Measurements from ENCODE around the gene KIF1A. TPM values are rescaled to one million over a fixed set of nuclear protein-coding genes. Genes with fewer than 3 reads are reported as not detected.
A peak's percentile ranks its signal among the peaks of the same experiment; 100 is the strongest.

The KIF1A gene
- total and polyA plus RNA-seq, 2 of the 13 experiments (the other 11 are each of a cell fraction or from before 2014, with no cell fraction given), result 0.01 TPM; not detected in 1

DNA sequence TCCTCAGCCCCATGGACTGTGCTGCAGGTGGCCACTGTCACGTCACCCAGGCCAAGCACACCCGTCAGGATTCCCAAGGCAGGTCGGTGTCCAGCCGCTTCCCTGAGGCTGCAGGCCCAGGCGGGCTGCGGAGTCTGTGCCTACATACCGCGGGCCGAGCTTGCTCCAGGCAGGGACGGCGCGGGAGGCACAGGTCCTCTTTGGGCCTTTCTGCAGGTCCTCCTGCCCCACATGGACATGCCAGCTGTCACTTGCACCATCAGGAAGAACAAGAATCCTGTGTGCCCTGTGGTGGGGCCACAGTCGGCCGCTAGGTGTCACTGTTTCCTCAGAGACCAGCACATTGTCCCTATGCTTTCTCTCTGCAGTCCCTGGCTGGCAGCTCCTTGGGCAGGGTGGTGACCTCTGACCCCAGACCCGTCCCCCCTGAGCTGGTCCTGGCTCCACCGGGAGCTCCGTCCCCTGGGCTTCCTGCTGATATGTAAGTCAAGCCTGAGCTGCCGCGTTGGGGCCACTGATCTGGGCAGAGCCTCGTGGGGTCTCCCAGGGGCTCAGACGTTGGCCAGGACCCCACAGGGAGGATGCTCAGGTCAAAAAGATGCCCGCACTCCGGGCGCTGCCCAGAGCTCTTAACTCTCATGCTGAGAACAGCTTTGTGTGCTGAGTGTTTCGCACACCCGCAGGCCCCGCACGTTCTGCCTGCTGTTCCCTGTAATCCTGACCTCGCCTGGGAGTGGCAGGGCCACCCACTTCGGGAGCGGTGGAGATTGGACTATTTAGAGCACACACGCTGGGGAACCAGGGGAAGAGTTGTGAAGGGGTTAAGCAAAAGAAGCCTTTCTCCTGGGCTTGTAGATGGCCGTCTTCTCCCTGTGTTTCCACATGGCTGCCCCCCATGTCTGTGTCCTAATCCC is 31.3 kb upstream of the KIF1A start (continued):
- no peak for TF ChIP-seq AHDC1 (CRISPR knock-in tag; IDR thresholded peaks at IDR 0.05; ENCODE audit: borderline replicate concordance)
- TF ChIP-seq NFIB (CRISPR knock-in tag; IDR thresholded peaks at IDR 0.05; ENCODE audit: borderline replicate concordance), result no peak
- TF ChIP-seq, protein P1, sequence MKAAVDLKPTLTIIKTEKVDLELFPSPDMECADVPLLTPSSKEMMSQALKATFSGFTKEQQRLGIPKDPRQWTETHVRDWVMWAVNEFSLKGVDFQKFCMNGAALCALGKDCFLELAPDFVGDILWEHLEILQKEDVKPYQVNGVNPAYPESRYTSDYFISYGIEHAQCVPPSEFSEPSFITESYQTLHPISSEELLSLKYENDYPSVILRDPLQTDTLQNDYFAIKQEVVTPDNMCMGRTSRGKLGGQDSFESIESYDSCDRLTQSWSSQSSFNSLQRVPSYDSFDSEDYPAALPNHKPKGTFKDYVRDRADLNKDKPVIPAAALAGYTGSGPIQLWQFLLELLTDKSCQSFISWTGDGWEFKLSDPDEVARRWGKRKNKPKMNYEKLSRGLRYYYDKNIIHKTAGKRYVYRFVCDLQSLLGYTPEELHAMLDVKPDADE (CRISPR knock-in tag; IDR thresholded peaks at IDR 0.05), result no peak
- TF ChIP-seq, protein P2, sequence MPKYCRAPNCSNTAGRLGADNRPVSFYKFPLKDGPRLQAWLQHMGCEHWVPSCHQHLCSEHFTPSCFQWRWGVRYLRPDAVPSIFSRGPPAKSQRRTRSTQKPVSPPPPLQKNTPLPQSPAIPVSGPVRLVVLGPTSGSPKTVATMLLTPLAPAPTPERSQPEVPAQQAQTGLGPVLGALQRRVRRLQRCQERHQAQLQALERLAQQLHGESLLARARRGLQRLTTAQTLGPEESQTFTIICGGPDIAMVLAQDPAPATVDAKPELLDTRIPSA (CRISPR knock-in tag; IDR thresholded peaks at IDR 0.05; ENCODE audit: borderline replicate concordance), result no peak
- TF ChIP-seq ZHX2 (IDR thresholded peaks at IDR 0.05; ENCODE audit: low read depth), result no peak
- TF ChIP-seq ZHX2 (CRISPR knock-in tag; IDR thresholded peaks at IDR 0.05; ENCODE audit: borderline replicate concordance), result no peak
- 0 out of 2 replicates have a peak, but pooled peaks have one; percentile 44 for TF ChIP-seq MEF2D (CRISPR knock-in tag; IDR thresholded peaks at IDR 0.05)
- peak; percentile 65 for TF ChIP-seq HDAC1 (CRISPR knock-in tag; IDR thresholded peaks at IDR 0.05)
- TF ChIP-seq MAFK (conservative IDR thresholded peaks at IDR 0.05 in 1 of 2, IDR thresholded peaks at IDR 0.05 in 1 of 2; ENCODE audit: low read length in 2 of 2), result no peak
- TF ChIP-seq ZNF674 (CRISPR knock-in tag; IDR thresholded peaks at IDR 0.05; ENCODE audit: low read depth), result no peak
- no peak for TF ChIP-seq XBP1 (CRISPR knock-in tag; IDR thresholded peaks at IDR 0.05)
- TF ChIP-seq, protein P3, sequence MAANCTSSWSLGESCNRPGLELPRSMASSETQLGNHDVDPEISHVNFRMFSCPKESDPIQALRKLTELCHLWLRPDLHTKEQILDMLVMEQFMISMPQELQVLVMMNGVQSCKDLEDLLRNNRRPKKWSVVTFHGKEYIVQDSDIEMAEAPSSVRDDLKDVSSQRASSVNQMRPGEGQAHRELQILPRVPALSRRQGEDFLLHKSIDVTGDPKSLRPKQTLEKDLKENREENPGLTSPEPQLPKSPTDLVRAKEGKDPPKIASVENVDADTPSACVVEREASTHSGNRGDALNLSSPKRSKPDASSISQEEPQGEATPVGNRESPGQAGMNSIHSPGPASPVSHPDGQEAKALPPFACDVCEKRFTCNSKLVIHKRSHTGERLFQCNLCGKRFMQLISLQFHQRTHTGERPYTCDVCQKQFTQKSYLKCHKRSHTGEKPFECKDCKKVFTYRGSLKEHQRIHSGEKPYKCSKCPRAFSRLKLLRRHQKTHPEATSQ (CRISPR knock-in tag; IDR thresholded peaks at IDR 0.05; ENCODE audit: borderline replicate concordance), result no peak
